IPS-20b (cell line): ENCODE measurements around the gene IGFBP7.

Source experiments
- H3K27ac ChIP-seq: one replicate; pipeline ENCODE4 v1.5.1; 2013; ENCODE audit warnings: low read length
- H3K27me3 ChIP-seq: 2 replicates; pipeline ENCODE4 v1.6.1; 2013; ENCODE audit warnings: mild to moderate bottlenecking, low read length, inconsistent platforms; ENCODE audit not compliant: insufficient read depth
- H3K36me3 ChIP-seq: 2 replicates; pipeline ENCODE4 v1.6.1; 2013; ENCODE audit warnings: low read depth, mild to moderate bottlenecking, inconsistent platforms, low read length, moderate library complexity; ENCODE audit not compliant: insufficient read depth
- H3K4me1 ChIP-seq: 2 replicates; pipeline ENCODE4 v1.6.1; 2013; ENCODE audit warnings: mild to moderate bottlenecking, control low read depth, inconsistent platforms, low read length, moderate library complexity; ENCODE audit not compliant: insufficient read depth
- H3K4me3 ChIP-seq: 2 replicates; pipeline ENCODE4 v1.5.1; 2013; ENCODE audit warnings: mild to moderate bottlenecking, low read length, inconsistent platforms
- H3K9ac ChIP-seq: 2 replicates; pipeline ENCODE4 v1.6.1; 2013; ENCODE audit warnings: low read depth, mild to moderate bottlenecking, inconsistent platforms, low read length, moderate library complexity
- H3K9me3 ChIP-seq: 2 replicates; pipeline ENCODE4 v1.6.1; 2013; ENCODE audit warnings: mild to moderate bottlenecking, low read depth, low read length, inconsistent platforms; ENCODE audit not compliant: insufficient read depth

The IGFBP7 gene

DNA sequence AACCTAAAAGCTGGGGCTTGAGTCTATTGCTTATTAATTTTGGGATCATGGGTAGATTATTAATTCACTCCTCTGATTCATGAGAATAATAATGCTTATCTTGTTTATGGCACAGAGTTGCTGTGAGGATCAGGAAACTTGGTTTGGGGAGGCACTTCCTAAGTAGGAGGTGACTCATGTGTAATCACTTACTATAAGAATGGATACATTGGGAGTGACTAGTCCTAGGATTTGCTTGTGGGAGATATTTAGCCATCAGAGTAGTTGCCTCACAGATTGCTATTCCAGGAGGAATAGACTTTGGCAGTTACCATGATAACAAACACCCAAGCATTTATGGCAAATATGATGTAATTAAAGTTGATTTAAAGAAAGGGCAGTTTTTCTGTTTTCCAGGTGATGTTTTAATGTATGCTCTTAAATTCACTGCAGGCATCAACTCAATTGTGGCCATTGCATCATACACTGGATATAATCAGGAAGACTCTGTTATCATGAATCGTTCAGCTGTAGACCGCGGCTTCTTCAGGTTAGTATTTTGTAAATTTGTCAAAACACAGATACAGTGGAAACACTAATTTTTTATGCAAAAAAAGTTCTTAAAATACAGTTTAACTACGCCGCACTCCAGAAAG lies 89.6 kb downstream of the IGFBP7 start:
- Histone ChIP-seq H3K27me3 (no peaks in the 10 kb centered on the region), H3K9ac (no peak overlapping the region), H3K4me1 (no peaks in the 10 kb centered on the region), H3K4me3 (no peak overlapping the region), H3K27ac (no peak overlapping the region), H3K9me3 (no peaks in the 10 kb centered on the region), H3K36me3 (peaks cover 94% of the 10 kb centered on the region)

DNA sequence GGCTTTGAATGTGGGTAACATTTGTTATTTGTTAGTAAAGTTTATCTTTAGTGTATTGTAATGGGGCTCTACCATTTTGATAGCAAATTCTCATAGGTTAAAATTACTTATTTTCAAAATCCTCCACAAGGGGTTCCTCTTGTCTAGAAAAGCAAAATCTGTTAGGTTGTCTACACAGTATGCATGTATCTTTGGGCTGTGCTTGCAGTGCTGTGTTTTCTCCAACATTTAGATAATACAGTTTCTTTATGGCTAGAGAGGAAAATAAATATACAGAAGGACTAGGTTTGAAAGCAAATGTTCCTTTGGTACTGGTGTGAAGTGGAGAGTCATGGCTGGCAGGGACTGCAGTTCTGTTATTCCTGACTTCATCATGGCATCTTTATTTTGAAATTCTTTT lies 91.2 kb downstream of the IGFBP7 start:
- Histone ChIP-seq H3K9ac (no peak overlapping the region), H3K36me3 (peaks cover 92% of the 10 kb centered on the region)

DNA sequence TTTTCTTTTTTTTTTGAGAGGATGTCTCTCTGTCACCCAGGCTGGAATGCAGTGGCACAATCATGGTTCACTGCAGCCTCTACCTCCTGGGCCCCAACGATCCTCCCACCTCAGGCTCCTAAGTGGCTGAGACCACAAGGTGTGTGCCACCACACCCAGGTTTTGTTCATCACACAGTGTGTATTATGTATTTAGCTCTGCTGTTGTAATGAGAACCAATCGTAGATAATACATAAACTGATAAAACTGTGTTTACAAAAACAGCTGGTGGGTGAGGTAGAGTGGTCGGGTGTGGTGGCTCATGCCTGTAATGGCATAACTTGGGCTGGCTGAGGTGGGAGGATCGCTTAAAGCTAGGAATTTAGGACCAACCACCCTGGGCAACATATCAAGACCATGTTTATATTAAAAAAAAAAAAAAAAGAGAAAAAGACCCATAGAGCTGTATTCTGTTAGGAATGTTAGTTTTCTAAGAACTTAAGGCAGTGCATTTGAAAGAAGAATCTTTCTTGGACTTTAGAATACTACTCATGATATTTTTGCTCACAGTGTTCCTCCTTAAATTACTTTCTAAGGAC lies 96.6 kb downstream of the IGFBP7 start:
- Histone ChIP-seq H3K9me3 (no peaks in the 10 kb centered on the region), H3K36me3 (peaks cover 86% of the 10 kb centered on the region), H3K27me3 (no peaks in the 10 kb centered on the region), H3K9ac (no peak overlapping the region), H3K4me3 (no peak overlapping the region), H3K27ac (no peak overlapping the region), H3K4me1 (no peaks in the 10 kb centered on the region)

More for the DNA sequence above, 91.2 kb downstream of the IGFBP7 start:
- H3K27me3 ChIP-seq, result no peaks in the 10 kb centered on the region
- H3K4me1 ChIP-seq, result no peaks in the 10 kb centered on the region
- no peaks in the 10 kb centered on the region for H3K9me3 ChIP-seq
- no peak overlapping the region for H3K4me3 ChIP-seq
- no peak overlapping the region for H3K27ac ChIP-seq

DNA sequence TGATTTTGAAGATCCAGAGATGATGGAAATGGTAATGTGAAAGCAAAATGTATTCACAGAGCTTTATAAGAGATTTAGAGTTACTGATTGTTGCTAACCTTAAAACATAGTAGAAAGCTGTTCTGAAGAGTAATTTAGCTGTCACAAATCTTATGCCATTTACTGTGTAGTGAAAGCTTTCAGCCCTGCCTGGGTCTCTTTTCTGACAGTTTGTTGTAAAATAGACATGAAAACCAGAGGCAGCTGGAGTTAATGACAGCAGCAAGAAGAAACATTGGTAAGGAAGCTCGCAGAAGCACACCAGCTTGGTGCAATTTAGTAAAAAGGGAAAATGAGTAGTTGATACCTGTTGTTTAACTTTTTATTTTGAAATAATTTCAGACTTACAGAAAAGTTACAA lies 110.4 kb downstream of the IGFBP7 start:
- Histone ChIP-seq H3K4me1 (no peaks in the 10 kb centered on the region), H3K36me3 (peaks cover 82% of the 10 kb centered on the region), H3K4me3 (no peak overlapping the region), H3K9me3 (no peaks in the 10 kb centered on the region), H3K27ac (no peak overlapping the region), H3K9ac (no peak overlapping the region), H3K27me3 (no peaks in the 10 kb centered on the region)

DNA sequence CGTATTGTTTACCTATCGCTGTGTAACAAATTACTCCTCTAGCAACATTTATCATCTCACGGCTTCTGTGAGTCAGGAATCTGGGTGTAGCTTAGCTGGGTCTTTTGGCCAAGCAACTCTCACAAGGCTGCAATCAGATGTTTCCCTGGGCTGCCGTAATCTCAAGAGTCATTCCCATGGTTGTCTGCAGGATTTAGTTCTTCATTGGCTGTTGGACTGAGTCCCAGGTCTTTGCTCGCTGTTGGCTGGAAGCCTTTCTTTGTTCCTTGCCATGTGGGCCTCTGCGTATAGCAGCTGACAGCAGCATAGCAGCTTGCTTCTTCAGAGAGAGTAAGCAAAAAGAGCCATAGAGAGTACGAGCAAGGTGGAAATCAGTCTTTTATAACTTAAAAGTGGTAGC lies 114.7 kb downstream of the IGFBP7 start:
- no peaks in the 10 kb centered on the region for H3K9me3 ChIP-seq
- H3K4me3 ChIP-seq, result no peak overlapping the region
- no peak overlapping the region for H3K27ac ChIP-seq
- peaks cover 90% of the 10 kb centered on the region for H3K36me3 ChIP-seq
- no peak overlapping the region for H3K9ac ChIP-seq
- H3K4me1 ChIP-seq, result no peaks in the 10 kb centered on the region
- H3K27me3 ChIP-seq, result no peaks in the 10 kb centered on the region

DNA sequence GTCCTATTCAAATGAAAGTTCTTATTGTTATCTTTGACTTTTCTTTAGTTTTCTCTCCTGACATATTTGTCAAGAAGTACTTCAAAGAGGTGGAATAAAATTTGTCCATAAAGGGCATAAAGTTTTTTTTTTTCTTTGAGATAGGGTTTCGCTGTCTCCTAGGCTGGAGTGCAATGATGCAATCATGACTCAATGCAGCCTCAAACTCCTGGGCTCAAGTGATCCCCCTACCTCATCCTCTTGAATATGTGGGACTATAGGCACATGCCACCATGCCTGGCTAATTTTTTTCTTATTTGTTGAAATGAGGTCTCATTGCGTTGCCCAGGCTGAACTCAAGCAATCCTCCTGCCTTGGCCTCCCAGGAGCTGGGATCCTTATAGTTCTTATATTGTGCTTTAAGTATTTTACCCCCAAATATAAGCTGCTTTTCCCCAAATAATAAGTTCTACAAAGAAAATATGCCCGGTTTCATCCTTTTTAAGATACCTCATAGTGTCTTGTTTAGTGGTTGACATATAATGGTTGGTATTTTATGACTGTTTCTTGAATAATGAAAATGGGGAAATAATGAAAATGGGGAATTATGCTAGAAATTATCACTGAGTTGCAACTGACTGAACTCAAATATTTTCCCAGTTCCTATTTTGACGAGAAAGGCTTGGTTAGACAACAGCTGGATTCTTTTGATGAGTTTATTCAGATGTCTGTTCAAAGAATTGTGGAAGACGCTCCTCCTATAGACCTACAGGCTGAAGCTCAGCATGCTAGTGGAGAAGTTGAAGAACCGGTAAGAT lies 119.9 kb downstream of the IGFBP7 start:
- Histone ChIP-seq H3K9me3 (no peaks in the 10 kb centered on the region), H3K36me3 (peaks cover 89% of the 10 kb centered on the region), H3K4me3 (no peak overlapping the region), H3K27me3 (no peaks in the 10 kb centered on the region), H3K27ac (no peak overlapping the region), H3K4me1 (no peaks in the 10 kb centered on the region), H3K9ac (no peak overlapping the region)

DNA sequence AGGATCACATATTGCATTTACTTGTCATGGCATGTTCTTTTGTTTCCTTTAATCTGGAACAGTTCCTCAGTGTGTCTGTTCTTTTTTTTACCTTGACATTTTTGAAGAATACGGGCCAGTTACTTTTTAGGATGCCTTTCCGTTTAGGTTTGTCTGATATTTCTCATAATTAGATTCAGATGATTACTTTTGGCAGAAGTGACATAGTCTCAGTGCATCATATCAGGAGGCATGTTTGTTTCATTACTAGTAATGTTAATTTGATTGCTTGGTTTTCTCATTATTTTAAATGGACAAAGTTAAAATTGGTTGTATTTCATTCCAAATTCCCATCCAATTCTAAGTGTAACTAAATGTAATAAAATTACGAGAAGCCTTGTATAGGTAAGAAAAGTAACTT lies 123.2 kb downstream of the IGFBP7 start:
- Histone ChIP-seq H3K4me1 (0 out of 2 replicates have a peak, but pooled peaks cover under 1% of the 10 kb centered on the region), H3K27ac (no peak overlapping the region), H3K27me3 (no peaks in the 10 kb centered on the region), H3K4me3 (no peak overlapping the region), H3K9ac (no peak overlapping the region), H3K9me3 (no peaks in the 10 kb centered on the region), H3K36me3 (peaks cover 63% of the 10 kb centered on the region)

DNA sequence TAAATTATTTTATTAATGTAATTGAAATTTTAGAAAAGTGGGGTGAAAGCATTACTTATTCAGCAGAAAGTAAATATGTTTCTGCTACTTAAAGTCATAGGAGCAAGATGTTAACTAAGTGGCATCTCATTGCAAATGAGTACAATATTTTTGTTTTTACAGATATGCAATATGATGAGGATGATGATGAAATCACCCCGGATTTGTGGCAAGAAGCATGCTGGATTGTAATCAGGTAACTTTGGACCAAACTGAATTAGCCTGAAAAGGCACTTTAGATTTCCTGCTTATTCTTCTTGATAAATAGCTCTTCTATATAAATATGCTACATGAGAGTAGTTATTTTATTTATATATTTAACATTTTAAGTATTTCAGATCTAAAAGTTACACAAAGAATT lies 124.0 kb downstream of the IGFBP7 start:
- H3K4me1 ChIP-seq, result 0 out of 2 replicates have a peak, but pooled peaks cover 4% of the 10 kb centered on the region
- no peak overlapping the region for H3K4me3 ChIP-seq
- no peaks in the 10 kb centered on the region for H3K27me3 ChIP-seq
- no peaks in the 10 kb centered on the region for H3K9me3 ChIP-seq
- H3K9ac ChIP-seq, result no peak overlapping the region
- peaks cover 63% of the 10 kb centered on the region for H3K36me3 ChIP-seq
- H3K27ac ChIP-seq, result no peak overlapping the region

DNA sequence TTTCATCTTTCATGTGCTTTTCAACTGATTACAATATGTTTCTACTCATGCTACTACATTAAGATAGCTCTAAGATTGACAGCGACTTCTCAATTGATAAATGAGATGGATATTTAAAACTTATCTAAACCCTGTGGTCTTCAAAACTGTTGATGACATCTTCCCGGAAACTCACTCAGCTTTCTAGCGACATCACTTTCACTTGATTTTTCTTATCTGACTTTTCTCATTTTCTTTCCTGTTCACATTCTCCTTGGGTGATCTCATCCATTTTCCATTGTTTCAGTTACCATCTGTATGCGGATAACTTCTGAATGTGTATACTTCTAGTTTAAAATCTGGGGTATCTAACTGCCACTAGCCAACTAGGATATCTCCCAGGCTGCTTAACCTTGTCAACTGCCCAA lies 128.4 kb downstream of the IGFBP7 start:
- Histone ChIP-seq H3K9ac (no peak overlapping the region), H3K27ac (no peak overlapping the region), H3K9me3 (no peaks in the 10 kb centered on the region), H3K4me3 (no peak overlapping the region), H3K36me3 (peaks cover 23% of the 10 kb centered on the region), H3K27me3 (no peaks in the 10 kb centered on the region), H3K4me1 (0 out of 2 replicates have a peak, but pooled peaks cover 4% of the 10 kb centered on the region)
